Measurements from ENCODE around the gene NLE1.
"Not testable (repeated sequence)": the region's sequence is repeated elsewhere in the genome, so short reads cannot be mapped to it uniquely, and the experiment has no call there.

Gene NLE1

GRCh38 chr17:35127751-35128514 lies 14.2 kb downstream of the NLE1 start:
- DNase-seq (ENCODE audit: low spot score): no peak

- DNase-seq (ENCODE audit: low spot score): no peak
Measured at GRCh38 chr17:35121315-35121714, 20.8 kb downstream of the NLE1 start, which contains the start of gene FNDC8. Gene FNDC8, plus strand, starts transcription at chr17:35121615. Its CDS starts 79 bp downstream, at chr17:35121694.

- DNase-seq (ENCODE audit: low spot score): peak; percentile 74
Measured at GRCh38 chr17:35119370-35120165, 22.5 kb downstream of the NLE1 start, which contains the start of gene RAD51D. Gene RAD51D, minus strand, starts transcription at chr17:35119860. Its CDS starts 247 bp downstream, at chr17:35119613.

GRCh38 chr17:35117984-35118383 lies 24.1 kb downstream of the NLE1 start:
- DNase-seq (ENCODE audit: low spot score): peak; percentile 26

GRCh38 chr17:35116845-35117244 lies 25.3 kb downstream of the NLE1 start:
- DNase-seq (ENCODE audit: low spot score): no peak

- DNase-seq (ENCODE audit: low spot score): not testable (repeated sequence)
Measured at GRCh38 chr17:35110791-35111190, 31.3 kb downstream of the NLE1 start.

GRCh38 chr17:35104844-35105450 lies 37.2 kb downstream of the NLE1 start:
- no peak for DNase-seq (ENCODE audit: low spot score)

- DNase-seq (ENCODE audit: low spot score): no peak
Measured at GRCh38 chr17:35103271-35103670, 38.8 kb downstream of the NLE1 start.

- no peak for DNase-seq (ENCODE audit: low spot score)
Measured at GRCh38 chr17:35101725-35102124, 40.4 kb downstream of the NLE1 start.

GRCh38 chr17:35101036-35101435 lies 41.1 kb downstream of the NLE1 start:
- DNase-seq (ENCODE audit: low spot score): no peak

- no peak for DNase-seq (ENCODE audit: low spot score)
Measured at GRCh38 chr17:35099908-35100307, 42.2 kb downstream of the NLE1 start.

- no peak for DNase-seq (ENCODE audit: low spot score)
Measured at GRCh38 chr17:35097776-35098175, 44.3 kb downstream of the NLE1 start.

- no peak for DNase-seq (ENCODE audit: low spot score)
Measured at GRCh38 chr17:35095741-35096140, 46.4 kb downstream of the NLE1 start.

GRCh38 chr17:35094902-35095301 lies 47.2 kb downstream of the NLE1 start:
- no peak for DNase-seq (ENCODE audit: low spot score)

- DNase-seq (ENCODE audit: low spot score): not testable (repeated sequence)
Measured at GRCh38 chr17:35090707-35091106, 51.4 kb downstream of the NLE1 start.

GRCh38 chr17:35089586-35090296 lies 52.4 kb downstream of the NLE1 start:
- DNase-seq (ENCODE audit: low spot score): peak; percentile 43

- peak; percentile 90 for DNase-seq (ENCODE audit: low spot score)
Measured at GRCh38 chr17:35088881-35089585, 53.1 kb downstream of the NLE1 start.

- peak; percentile 86 for DNase-seq (ENCODE audit: low spot score)
Measured at GRCh38 chr17:35088356-35088880, 53.7 kb downstream of the NLE1 start.

GRCh38 chr17:35087731-35088355 lies 54.3 kb downstream of the NLE1 start:
- peak; percentile 58 for DNase-seq (ENCODE audit: low spot score)

GRCh38 chr17:35086931-35087573 lies 55.1 kb downstream of the NLE1 start:
- DNase-seq (ENCODE audit: low spot score): no peak

Data from Ammon's horn (tissue), 1 donor.